Measurements from ENCODE around the gene FRMD8.

Gene FRMD8

DNA sequence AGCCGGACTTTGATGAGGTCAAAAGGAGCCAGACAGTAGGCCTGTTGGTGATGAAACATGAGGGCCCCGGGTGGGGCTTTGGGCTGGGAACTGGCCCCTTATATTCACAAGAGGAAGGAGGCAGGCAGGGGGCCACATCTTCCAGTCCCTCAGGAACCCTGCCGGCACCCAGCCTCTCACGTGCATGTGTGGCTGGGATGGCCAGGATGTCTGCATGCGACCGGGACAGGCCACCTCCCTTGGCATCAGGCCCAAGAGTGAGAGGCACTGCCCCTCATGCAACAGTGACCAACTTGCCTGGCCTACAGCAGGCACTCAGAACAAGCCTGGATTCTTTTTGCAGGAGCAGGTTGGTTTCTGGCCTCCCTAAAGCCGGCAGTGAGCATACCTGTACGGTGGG is 9.4 kb upstream of the FRMD8 start:
- no peak for DNase-seq

DNA sequence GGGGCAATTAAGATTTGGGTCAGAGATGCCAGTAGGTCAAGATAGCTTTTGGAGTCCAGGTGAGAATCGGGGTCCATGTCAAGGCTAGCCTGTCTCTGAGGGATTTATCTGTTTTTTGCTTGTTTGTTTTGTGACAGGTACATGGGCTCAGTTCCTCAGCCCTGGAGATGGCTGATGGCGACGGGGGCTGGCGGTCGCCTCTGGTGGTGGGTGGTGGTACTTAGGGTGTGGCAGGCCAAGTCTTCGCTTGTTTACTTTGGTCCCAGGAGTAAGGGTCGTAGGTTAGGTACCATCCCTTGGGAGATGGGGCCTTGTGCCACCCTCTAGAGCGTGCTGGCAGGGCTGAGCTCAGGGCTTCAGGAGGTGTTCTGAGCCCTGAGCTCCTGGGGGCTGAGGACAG is 8.7 kb upstream of the FRMD8 start:
- DNase-seq, result no peak

DNA sequence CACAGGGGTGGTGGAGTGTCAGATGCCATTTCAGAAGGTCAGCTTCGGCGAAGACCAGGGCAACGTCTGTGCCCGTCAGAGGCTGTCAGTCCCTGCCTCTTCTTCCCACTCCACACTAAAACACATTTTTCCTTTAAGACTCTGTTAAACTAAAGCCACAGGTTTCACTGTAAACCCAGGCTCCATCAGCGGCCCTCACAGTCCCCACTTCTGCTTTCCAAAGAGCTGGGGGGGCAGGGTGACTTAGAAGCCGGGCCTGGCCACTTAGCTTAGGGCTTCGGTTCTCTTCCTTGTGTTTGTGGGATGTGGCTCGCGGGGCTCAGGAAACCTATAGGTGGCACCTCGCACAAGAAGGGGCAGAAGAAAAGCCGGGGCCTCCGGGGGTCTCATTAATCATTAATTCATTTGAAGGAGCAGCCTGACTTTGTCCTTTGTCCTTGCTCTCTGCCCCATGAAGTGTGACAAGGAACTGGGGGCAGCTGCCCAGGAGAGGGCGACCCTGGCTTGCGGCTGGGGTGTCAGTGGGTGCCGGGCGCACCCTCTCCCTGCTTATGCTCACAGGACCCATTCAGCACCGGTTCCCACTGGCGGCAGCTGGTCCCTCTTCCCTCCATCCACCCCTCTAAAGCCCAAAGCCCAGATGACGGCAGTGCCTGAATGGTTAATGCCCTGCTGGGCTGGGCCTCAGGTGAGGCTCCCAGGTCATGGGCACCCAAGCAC is 8.1 kb upstream of the FRMD8 start:
- no peak for DNase-seq

DNA sequence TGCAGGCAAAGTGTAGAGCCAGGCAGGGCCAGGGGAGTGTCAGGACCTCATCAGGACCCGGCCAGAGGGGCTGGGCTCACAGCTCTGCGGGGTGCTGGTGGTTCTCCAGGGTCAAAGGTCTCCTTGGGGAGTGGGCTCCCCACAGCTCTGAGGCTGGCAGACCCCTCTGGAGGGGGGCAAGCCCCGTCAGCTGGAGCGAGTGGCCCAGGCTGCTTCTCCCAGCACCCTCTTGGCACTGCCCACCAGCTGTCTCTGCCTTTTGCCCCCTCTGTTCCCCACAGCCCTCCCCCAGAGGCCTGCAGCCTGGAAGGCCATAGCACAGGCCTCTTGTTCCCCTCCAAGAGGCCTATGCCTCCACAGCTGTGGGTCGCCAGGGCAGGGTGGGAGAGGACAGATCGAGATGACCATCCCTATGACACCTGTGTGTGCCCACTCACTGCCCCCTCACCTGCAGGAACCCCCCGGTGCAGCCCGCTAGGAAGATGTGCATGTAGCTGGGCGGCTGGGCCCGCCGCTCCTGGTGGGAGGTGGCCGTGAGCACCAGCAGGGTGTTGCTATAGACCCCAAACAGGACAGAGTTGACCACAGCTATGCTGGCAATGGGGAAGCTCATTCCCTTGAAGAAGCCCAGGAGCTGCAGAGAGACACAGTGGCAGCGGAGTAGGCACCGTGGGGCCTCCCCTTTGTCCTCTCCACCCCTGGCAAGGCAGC is 7.4 kb upstream of the FRMD8 start:
- DNase-seq, result no peak

DNA sequence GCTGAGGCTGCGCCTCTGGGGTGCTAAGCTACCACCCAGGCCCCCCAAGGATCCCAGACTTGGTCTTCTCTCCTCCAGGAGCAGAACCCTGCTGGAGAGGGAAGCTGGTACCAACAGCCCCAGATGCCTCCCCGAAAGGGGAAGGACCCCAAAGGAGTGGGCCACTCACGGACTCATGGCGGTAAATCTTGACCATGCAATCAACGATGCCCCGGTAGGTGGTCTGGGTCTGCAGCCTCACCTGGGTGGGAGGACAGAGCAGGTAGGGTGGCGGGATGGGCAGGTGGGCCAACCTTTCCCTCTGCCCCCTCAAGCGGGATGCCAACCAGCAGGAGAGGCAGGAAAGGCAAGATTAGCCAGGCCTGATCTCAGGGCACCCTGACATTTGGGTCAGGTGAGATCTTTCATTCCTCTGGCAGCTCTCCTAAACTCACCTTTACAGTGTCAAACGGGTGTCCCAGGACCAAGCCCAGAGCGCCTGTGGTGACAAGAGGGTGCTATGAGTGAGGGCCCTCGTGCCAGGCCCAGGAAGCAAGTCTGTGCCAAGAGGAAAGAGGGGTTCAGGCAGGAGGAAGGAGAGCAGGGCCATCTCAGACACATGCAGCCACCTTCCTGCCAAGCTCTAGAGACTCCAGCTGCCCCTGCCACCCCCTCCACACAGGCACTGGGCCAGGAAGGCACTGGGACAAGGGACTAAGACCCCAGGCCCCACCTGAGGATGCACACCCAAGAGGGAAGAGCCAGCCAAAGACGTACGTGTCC is 6.6 kb upstream of the FRMD8 start:
- DNase-seq, result no peak

DNA sequence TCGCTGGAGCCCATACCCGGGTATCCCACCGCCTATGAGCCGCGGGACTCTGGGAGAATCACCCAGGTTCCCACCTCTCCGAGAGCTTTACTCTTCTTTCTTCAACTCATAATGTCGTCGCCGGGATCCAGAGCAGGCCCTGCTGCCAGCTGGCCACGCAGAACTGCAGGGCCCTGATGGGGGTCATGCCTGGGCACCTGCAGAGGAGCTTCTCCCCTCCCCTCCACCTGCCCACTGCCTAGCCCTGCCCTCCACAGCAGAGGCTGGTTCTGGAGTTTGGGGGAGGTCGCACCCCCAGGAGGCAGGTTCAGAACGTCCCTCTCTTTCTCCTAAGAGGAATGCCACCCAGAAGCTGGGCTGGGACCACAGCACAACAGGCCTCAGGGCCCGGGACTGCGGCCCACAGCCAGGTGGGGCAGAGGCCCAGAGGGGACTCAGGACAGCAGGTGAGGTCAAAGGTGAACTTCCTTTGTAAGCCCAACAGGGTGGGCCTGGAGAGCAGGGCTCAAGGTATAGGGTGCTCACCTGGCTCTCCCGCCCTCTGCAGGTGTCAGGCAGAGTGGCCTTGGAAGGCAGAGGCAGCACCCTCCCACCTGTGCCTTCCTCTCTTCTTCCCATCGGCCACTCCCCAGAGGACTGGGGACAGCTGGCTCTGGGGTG is 5.8 kb upstream of the FRMD8 start:
- DNase-seq, result no peak

DNA sequence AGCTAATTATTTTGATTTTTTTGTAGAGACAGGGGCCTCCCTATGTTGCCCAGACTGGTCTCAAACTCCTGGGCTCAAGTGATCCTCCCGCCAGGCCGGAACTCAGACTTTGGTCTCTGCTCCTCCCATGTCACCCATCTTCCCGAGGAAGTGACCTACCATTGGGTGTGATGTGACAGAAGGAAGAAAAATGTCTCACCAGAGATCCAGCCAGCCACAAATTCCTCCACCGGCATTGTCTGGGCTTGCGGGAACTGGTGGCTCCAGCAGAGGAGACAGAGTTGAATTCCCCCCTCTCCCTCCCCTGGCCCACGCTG is 4.8 kb upstream of the FRMD8 start:
- no peak for DNase-seq

DNA sequence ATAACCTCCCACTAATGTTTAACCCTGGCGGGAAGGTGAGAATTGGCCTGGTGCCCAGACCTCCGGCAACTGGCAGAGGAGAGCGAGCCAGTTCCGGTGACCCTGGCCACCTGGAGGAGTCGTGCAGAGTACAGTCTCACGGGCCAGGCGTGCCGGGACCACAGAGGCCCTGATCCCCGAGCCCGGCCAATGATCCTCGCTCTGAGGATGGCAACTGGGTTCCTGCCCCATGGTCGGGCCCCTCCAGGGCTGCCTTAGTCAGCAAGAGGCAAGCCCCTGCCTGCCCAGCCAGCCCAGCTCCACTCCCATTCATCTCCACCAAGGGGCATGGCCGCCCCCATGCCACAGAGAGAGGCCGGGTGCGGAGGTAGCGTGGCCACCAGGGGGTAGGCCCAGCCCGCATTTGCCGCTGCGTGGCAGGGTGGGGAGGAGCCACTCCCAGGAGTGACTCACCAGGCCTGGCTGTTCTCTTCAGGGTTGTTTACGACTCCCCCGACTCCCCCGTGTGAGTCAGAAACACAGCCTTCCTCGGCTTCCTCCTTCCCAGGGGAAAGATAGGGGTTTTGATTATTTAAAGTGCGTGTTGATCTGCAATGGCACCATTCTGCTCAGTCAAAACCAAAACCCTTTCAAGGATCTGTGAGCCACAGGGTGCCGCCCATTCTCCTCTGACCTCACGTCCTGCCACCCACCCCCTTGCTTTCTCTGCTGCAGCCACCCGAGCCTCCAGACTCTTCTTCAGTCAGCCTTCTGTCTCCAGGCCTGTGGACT is 4.2 kb upstream of the FRMD8 start, which contains the start of gene SLC25A45:
SLC25A45 (minus strand) TSS at position 614 of the 771 bp plus-strand sequence. CDS start 695 bp downstream, outside the sequence.
- peak; percentile 82 for DNase-seq

DNA sequence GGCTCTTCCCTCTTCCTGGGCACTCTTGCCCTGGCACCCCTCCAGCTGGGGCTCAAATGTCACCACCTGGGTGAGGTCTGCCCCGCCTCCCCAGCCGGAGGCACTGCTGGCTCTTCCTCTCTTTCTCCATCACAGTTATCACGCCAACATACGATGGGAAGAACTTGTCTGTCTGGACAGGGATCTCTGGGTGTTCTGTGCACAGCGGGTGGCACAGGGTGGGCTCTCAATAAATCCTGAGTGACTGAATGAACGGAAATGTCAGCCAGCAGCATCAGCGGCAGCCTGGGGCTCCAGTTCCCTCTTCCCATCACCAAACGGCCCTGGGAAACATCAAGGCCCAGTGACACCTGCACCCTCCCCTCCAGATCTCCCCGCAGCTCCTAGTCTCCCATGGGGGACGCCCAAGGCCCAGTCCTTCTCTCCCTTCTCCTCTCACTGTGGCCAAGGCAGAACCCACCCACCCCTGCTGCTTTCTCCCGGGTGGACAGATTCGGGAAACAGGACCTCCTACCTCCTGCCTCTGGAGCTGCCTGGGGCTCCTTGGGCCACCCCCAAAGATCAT is 3.6 kb upstream of the FRMD8 start:
- peak; percentile 95 for DNase-seq

DNA sequence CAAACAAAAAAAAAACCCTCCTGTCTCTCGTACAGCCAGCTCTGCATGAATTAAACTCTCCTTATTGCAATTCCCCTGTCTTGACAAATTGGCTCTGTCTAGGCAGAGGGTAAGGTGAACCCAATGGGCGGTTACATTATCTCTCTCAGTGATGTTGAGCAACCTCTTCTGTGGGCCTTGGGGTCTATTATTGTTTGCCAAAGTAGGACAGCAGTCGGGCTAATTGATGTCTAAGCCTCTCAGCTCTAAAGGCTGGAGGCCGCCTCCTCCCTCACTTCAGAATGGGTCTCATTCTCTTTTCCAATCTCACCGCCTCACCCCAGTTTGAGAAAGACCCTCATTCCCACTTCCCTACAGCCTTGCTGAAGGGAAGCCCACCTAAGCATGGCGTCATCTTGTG is 2.7 kb upstream of the FRMD8 start:
- no peak for DNase-seq

DNA sequence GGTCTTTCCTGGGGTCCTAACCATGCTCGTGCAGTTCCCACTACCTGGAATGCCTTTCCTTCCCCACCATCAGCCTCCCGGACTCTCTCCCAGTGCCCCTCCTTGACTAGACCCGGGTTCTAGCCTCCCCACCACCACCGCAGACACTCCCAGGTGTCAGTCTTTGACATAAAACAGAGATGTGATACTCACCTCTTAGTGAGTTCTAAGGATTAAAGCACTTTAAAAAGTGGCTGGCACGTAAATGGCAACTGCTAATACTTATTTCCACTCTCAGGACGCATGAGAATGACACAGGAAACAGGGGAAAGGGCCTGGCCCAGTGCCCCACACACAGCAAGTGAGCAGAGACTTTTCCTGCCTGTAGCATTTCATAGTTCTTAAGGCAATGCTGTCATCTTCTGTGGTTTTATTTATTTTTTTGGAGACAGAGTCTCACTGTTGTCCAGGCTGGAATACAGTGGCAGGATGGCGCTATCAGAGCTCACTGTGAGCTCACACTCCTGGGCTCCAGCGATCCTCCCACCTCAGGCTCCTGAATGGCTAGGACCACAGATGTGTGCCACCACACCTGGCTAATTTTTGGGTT is 2.0 kb upstream of the FRMD8 start:
- no peak for DNase-seq

DNA sequence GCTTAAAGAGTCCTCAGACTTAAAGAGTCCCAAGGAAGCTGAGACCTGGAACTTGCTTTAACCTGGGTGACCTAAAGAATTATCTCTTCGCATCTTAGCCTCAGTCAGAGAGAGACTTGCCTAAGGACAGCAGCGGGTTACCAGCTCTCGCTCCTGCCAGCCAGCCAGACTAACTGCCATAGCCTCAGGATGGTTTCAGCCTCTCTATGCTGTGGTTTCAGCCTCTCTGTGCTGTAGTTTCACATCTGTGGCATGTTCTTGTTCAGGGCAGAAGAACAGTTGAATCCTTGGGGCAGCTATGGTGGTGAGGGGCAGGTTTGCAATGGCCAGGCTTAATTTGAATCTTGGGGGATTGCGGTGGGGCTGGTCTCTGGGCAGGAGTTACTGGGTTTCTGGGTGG is 2.3 kb downstream of the FRMD8 start:
- no peak for DNase-seq

DNA sequence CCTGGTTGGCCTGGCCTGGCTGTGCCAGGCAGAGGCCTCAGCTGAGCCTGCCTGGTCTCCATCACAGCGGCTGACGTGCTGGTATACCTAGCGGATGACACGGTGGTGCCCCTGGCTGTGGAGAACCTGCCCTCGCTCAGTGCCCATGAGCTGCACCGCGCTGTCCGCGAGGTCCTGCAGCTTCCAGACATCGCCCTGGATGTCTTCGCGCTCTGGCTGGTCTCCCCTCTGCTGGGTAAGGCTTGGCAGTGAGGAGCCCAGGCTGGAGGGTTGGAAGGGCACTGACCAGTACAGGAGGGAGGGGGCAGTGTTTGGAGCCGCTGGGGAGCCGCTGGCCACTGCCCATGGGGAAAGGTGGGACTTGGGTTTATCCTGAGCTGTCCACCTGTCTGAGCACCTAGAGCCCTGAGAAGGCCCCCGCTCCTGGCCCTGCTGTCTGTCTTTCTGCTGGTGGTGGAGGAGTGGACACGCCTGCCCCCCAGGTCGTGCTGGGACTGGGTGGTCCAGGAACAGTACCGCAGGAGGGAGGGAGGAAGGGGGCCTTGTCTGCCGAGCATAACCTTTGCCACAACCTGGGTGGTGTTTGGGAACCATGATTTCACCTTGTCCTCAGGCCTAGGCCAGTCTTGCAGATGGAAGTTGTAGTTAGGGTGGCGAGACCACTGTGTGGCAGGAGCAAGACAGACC is 3.0 kb downstream of the FRMD8 start:
- no peak for DNase-seq

DNA sequence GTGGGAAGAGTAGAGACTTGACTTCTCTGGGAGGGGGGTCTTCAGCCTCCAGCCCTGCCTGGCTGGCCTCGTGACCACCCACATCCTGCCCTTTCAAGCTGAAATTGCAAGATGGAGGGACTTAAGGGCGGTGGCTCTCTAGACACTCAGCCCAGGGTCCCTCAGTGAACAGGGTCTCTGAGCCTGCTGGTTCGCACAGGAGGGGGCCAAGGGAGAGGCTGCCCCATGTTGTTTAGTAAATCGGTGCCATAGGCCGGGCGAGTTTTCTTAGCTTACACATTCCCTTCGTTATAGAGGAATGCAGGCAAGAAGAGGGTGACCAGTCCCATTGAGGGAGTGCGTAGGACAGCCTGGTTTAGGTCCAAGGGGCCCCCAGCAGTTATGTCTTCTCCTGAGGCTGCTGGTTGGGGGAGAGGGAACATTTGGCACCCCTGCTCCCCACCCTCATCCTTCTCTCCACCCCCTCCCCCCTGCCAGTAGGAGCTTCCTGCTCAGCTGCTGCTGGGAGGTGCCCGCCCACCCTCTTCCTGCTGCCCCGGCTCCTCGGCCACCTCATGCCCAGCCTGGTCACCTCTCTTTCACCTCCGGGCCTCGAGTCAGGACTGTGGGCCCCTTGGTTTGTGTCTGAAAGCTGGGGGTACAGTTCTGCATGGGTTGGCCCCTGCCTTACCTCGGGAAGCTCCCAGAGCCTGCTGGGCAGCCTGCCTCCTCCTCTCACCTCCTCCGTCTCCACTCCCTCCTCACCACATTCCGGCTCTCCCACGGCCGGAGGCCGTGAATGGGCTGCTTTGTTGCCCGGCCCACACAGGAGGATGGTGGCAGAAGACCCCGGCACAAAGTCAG is 3.9 kb downstream of the FRMD8 start:
- DNase-seq, result no peak

DNA sequence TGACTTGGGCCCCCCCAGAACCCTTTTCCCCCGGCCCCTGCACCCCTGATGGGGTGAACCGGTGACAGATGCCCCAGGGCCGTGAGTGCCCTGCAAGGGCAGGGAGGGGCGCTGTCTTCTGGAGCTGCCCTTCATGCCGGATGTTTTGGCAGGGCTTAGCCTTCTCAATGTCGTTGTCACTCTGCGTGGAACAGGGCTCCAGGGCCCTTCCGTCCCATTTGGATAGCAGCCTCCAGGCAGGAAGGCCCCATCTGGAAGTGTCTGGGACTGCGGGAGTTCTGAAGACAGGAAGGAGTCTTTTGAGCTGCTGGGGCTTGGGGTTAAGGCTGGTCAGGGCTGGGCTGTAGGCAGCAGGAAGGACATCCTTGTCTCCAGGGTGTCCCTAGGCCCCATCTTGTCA is 4.6 kb downstream of the FRMD8 start:
- no peak for DNase-seq

DNA sequence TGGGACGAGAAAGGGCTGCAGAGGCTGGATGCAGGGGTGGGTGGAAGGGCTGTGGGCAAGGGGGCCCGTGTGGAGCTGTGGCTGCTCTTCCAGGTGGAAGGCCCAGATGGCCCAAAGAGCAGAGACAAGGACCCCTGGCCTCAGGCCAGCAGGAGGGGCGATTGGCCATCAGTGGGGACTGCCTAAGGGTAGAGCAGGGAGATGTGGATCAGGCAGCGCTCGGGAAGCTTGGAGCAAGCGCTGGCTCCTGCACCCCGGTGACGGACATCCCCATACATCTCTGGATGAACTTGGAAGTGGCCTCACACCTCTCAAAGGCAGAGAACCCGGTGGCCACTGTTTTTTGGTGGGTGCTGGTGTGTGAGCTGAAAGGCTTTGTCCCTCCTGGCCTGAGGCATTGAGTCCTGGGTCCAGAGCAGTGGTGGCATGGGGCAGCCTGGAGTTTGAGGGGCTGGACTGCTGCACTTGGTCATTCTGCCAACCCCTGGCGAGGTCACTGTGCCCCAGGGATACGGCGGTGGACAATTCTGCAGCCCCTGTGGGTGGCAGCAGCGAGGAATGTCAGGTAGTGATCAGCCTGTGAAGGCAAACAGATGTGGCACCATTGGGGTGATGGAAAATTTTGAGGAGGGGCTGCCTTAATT is 5.9 kb downstream of the FRMD8 start:
- no peak for DNase-seq

DNA sequence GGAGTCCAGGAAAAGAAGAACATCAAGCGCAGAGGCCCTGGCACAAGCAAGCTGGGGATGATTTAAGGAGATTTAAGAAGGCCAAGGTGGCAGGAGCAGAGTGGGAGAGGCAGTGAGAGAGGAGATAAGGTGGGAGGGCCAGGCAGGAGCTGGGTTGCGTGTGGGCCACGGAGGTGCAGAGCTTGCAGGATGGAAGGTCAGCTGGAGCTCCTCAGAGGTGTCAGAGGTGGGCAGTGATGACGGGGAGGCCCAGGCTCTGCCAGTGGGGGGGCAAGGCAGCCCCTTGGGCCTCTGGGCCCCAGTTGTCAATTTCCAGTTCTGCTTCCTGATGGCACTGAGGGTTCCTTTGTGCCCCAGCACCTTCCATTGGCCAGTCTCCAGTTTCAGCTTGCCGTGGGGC is 6.5 kb downstream of the FRMD8 start:
- DNase-seq, result no peak

DNA sequence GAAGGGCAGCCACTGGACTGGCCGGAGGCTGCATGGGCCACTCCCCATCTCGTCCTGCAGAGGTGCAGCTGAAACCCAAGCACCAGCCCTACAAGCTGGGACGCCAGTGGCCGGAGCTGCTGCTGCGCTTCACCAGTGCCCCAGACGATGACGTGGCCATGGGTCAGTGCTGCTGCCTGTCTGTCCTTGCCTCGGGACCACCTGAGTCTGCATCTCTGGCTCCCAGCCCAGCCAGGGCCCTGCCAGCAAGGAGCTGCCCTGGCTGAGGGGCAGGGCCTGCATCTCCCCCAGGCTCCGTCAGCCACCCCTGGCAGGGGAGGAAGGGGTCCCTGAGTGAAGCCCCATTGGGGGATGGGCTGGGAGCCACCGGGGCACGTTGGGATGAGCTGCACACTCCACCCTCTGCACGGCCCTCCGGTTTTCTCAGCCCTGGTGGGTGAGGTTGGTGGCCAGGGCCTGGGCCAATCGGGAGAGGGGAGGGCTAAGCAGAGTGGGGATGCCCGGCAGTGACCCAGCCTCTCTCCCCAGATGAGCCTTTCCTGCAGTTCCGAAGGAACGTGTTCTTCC is 7.2 kb downstream of the FRMD8 start:
- no peak for DNase-seq

DNA sequence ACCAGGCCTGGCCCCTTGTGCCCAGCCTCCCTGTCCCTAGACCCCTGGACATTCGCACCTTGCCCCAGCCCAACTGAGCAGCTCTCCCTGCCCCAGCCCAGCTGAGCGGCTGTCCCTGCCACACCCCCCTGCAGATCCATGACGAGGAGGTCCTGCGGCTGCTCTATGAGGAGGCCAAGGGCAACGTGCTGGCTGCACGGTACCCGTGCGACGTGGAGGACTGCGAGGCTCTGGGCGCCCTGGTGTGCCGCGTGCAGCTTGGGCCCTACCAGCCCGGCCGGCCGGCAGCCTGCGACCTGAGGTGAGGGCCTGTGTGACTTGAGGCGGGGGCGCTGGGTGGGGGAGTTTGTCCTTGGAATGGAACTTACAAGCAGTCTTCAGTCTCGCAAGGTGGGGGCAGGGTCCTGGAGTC is 7.7 kb downstream of the FRMD8 start:
- DNase-seq, result no peak

All from DMS79 treated with DMSO at 0.1 percent for 48 hours (cell line).